ENCODE data around the gene TOB1. TPM values are rescaled to one million over a fixed set of nuclear protein-coding genes. Genes with fewer than 3 reads are reported as not detected.

TOB1 gene
- total RNA-seq, 4 donors from 2014 or later, result 48.6 to 142 (median 81.3) TPM

- Histone ChIP-seq H3K4me3 (no peak overlapping the region), H3K36me3 (no peaks in the 10 kb centered on the region), H3K9me3 (no peaks in the 10 kb centered on the region), H3K27me3 (no peaks in the 10 kb centered on the region), H3K4me1 (peaks cover 2 to 36% (median 25%) of the 10 kb centered on the region in 4 donors), H3K27ac (peak overlapping the region; percentile 69 to 95 (median 90))
- WGBS, 2 donors, result 66 to 80% methylated on average over 9 of the region's 9 CpGs
- DNase-seq (ENCODE audit: low spot score in 2 of 2), result no peak
- TF ChIP-seq EP300 (IDR thresholded peaks at IDR 0.05), result no peak
- TF ChIP-seq, protein P1, sequence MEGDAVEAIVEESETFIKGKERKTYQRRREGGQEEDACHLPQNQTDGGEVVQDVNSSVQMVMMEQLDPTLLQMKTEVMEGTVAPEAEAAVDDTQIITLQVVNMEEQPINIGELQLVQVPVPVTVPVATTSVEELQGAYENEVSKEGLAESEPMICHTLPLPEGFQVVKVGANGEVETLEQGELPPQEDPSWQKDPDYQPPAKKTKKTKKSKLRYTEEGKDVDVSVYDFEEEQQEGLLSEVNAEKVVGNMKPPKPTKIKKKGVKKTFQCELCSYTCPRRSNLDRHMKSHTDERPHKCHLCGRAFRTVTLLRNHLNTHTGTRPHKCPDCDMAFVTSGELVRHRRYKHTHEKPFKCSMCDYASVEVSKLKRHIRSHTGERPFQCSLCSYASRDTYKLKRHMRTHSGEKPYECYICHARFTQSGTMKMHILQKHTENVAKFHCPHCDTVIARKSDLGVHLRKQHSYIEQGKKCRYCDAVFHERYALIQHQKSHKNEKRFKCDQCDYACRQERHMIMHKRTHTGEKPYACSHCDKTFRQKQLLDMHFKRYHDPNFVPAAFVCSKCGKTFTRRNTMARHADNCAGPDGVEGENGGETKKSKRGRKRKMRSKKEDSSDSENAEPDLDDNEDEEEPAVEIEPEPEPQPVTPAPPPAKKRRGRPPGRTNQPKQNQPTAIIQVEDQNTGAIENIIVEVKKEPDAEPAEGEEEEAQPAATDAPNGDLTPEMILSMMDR (IDR thresholded peaks at IDR 0.05), result no peak
- TF ChIP-seq POLR2A (IDR thresholded peaks at IDR 0.05), result no peak
Measured at GRCh38 chr17:50902372-50903353, 36.5 kb upstream of the TOB1 start.

DNA sequence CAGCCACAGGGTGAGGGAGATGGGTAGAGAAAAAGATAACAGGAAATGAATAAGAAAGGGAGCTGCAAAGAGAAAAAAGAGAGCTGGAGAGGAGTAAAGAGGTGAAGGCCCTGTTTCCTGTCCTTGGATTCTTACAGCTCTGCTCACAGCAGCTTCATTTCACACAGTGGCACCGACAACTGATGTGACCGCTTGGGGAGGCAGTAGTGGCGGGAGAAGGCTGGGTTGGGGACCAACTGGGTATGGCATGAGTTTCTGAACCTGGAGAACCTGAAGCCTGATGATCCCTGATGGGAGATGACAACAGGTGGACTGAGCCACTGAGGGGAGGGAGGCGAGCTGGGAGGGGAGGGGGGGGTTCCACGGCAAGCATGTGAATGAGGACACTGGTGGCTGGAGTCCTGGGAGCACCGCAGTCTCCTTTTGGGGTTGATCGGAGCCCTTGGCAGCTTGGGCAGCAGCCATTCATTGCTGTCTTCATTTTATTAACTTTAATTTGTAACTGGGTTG is 34.3 kb upstream of the TOB1 start:
- Histone ChIP-seq H3K27ac (peak overlapping the region in 2 of 4 donors; percentile 5 to 63), H3K4me3 (no peak overlapping the region), H3K27me3 (no peaks in the 10 kb centered on the region), H3K4me1 (peaks cover 2 to 34% (median 22%) of the 10 kb centered on the region in 4 donors), H3K9me3 (no peaks in the 10 kb centered on the region), H3K36me3 (no peaks in the 10 kb centered on the region)
- DNase-seq (ENCODE audit: low spot score in 2 of 2), result no peak
- TF ChIP-seq EP300 (IDR thresholded peaks at IDR 0.05) (no peak), POLR2A (IDR thresholded peaks at IDR 0.05) (no peak)
- TF ChIP-seq, protein P1 (IDR thresholded peaks at IDR 0.05), result no peak
- 84 to 89% methylated on average over 7 of the region's 7 CpGs for WGBS, 2 donors

DNA sequence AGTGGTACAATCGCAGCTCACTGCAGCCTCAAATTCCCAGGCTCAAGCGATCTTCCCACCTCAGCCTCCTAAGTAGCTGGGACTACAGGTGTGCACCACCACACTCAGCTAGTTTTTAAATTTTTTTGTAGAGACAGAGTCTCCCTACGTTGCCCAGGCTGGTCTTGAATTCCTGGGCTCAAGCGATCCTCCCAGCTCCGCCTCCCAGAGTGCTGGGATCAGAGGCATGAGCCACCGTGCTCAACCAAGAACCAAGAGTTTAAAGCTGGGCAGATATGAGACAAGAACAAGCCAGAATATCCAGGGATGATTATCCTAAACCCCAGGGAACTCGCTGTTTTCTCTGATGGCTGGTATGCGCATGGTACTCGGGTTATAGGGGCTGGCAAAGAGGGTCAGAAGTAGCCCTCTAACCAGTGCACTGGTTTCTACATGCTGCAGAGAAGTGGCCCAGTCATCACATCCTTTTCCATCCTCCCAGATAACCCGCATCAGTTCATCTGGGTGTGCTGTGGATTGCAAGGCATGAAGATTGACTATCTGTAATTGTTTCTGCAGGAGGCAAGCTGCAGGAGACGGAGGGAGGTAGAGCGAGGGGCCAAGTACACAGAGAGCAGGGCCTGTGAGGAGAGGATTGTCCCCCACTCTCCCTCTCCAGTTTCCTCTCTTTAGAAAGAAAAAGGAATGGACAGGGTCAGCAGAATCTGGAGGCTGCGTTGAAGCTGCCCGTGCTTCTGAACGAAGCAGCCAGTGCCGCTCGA is 33.6 kb upstream of the TOB1 start:
- no peaks in the 10 kb centered on the region for H3K9me3 ChIP-seq
- TF ChIP-seq POLR2A (IDR thresholded peaks at IDR 0.05) (no peak), EP300 (IDR thresholded peaks at IDR 0.05) (no peak)
- TF ChIP-seq, protein P1 (IDR thresholded peaks at IDR 0.05), result no peak
- DNase-seq (ENCODE audit: low spot score in 2 of 2), result no peak
- peaks cover 2 to 27% (median 15%) of the 10 kb centered on the region in 4 donors for H3K4me1 ChIP-seq
- no peak overlapping the region for H3K4me3 ChIP-seq
- no peaks in the 10 kb centered on the region for H3K36me3 ChIP-seq
- no peaks in the 10 kb centered on the region for H3K27me3 ChIP-seq
- 75 to 76% methylated on average over 17 of the region's 17 CpGs for WGBS, 2 donors
- peak overlapping the region in 3 of 4 donors; percentile 5 to 68 (median 63) for H3K27ac ChIP-seq

GRCh38 chr17:50899005-50899460 is 32.9 kb upstream of the TOB1 start:
- no peak for DNase-seq (ENCODE audit: low spot score in 2 of 2)
- H3K27me3 ChIP-seq, result no peaks in the 10 kb centered on the region
- WGBS, 2 donors, result 73 to 85% methylated on average over 6 of the region's 6 CpGs
- H3K9me3 ChIP-seq, result no peaks in the 10 kb centered on the region
- TF ChIP-seq POLR2A (IDR thresholded peaks at IDR 0.05), result no peak
- TF ChIP-seq EP300 (IDR thresholded peaks at IDR 0.05), result peak in 1 of 2 donors; percentile 37
- TF ChIP-seq, protein P1 (IDR thresholded peaks at IDR 0.05), result no peak
- H3K36me3 ChIP-seq, result no peaks in the 10 kb centered on the region
- H3K27ac ChIP-seq, result peak overlapping the region in 2 of 4 donors; percentile 63 to 68
- H3K4me1 ChIP-seq, result peaks cover under 1 to 20% (median 8%) of the 10 kb centered on the region in 4 donors
- no peak overlapping the region for H3K4me3 ChIP-seq
